ENCODE data around the gene BDKRB2. TPM values are rescaled to one million over a fixed set of nuclear protein-coding genes. Genes with fewer than 3 reads are reported as not detected.

BDKRB2 gene
- total RNA-seq, 1 donor from 2014 or later, result 0.70 TPM

GRCh38 chr14:96187216-96188031 is 17.2 kb upstream of the BDKRB2 start:
- no peaks in the 10 kb centered on the region for H3K36me3 Mint-ChIP-seq (ENCODE audit: low read depth, unreplicated experiment)
- H3K4me3 ChIP-seq (ENCODE audit: insufficient read depth, low read depth, low read length), result no peak overlapping the region
- no peaks in the 10 kb centered on the region for H3K4me1 ChIP-seq (ENCODE audit: insufficient read depth, low read length)
- peaks cover 4% of the 10 kb centered on the region for H3K27me3 ChIP-seq (ENCODE audit: insufficient read depth, low read length)
- H3K4me3 Mint-ChIP-seq (ENCODE audit: unreplicated experiment), result no peak overlapping the region
- H3K9me3 ChIP-seq (ENCODE audit: insufficient read depth, low read depth, low read length), result no peaks in the 10 kb centered on the region
- no peak overlapping the region for H3K4me2 ChIP-seq (ENCODE audit: low read length)
- peaks cover 10% of the 10 kb centered on the region for H3K4me1 Mint-ChIP-seq (ENCODE audit: low read depth, unreplicated experiment)
- no peaks in the 10 kb centered on the region for H3K36me3 ChIP-seq (ENCODE audit: insufficient read depth, low read length)
- DNase-seq (ENCODE audit: low read depth) (peak; percentile 82), FAIRE-seq (no peak)
- H3K27ac Mint-ChIP-seq (ENCODE audit: unreplicated experiment), result no peak overlapping the region
- no peak overlapping the region for H3K9ac ChIP-seq (ENCODE audit: low read length)
- H4K20me1 ChIP-seq (ENCODE audit: insufficient read depth, low read length), result no peaks in the 10 kb centered on the region
- H3K79me2 ChIP-seq (ENCODE audit: insufficient read depth, low read length), result no peaks in the 10 kb centered on the region
- no peak overlapping the region for H3K27ac ChIP-seq (ENCODE audit: low read depth, low read length)
- peaks cover 43% of the 10 kb centered on the region for H3K27me3 Mint-ChIP-seq (ENCODE audit: low read depth, unreplicated experiment)
- H2AFZ ChIP-seq (ENCODE audit: low read depth, low read length), result no peak overlapping the region
- H3K9me3 Mint-ChIP-seq (ENCODE audit: unreplicated experiment), result peaks cover 2% of the 10 kb centered on the region
- TF ChIP-seq EZH2 (IDR thresholded peaks at IDR 0.05; ENCODE audit: insufficient read depth, low read length), result no peak
- TF ChIP-seq, protein P1, sequence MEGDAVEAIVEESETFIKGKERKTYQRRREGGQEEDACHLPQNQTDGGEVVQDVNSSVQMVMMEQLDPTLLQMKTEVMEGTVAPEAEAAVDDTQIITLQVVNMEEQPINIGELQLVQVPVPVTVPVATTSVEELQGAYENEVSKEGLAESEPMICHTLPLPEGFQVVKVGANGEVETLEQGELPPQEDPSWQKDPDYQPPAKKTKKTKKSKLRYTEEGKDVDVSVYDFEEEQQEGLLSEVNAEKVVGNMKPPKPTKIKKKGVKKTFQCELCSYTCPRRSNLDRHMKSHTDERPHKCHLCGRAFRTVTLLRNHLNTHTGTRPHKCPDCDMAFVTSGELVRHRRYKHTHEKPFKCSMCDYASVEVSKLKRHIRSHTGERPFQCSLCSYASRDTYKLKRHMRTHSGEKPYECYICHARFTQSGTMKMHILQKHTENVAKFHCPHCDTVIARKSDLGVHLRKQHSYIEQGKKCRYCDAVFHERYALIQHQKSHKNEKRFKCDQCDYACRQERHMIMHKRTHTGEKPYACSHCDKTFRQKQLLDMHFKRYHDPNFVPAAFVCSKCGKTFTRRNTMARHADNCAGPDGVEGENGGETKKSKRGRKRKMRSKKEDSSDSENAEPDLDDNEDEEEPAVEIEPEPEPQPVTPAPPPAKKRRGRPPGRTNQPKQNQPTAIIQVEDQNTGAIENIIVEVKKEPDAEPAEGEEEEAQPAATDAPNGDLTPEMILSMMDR (IDR thresholded peaks at IDR 0.05; ENCODE audit: insufficient read depth, low read depth, low read length), result no peak

DNA sequence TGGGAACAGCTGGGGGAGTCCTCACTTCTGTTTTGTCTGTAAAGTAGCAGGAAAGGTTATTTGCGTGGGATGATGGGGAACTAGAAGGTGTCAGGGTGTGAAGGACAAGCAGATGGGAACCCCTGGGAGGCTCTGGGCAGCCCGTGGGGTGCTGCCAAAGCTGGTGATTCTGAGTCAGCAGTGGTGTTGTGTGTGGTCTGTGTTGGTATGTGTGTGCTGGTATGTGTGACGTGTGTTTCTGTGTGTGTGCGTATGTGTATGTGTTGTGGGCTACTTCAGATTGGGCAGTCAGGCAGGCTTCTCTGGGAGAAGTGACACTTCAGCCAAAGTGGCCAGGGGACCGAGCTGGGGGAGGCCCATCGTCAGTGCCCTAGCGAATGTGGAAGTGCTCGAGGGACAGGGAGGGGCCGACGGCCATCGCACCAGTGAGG is 15.3 kb upstream of the BDKRB2 start:
- H3K9ac ChIP-seq (ENCODE audit: low read length), result no peak overlapping the region
- Mint-ChIP-seq H3K9me3 (ENCODE audit: unreplicated experiment) (peaks cover 2% of the 10 kb centered on the region), H3K36me3 (ENCODE audit: low read depth, unreplicated experiment) (no peaks in the 10 kb centered on the region), H3K4me1 (ENCODE audit: low read depth, unreplicated experiment) (peaks cover 10% of the 10 kb centered on the region), H3K4me3 (ENCODE audit: unreplicated experiment) (no peak overlapping the region), H3K27ac (ENCODE audit: unreplicated experiment) (peak overlapping the region; percentile 30), H3K27me3 (ENCODE audit: low read depth, unreplicated experiment) (peaks cover 54% of the 10 kb centered on the region)
- no peak for TF ChIP-seq EZH2 (IDR thresholded peaks at IDR 0.05; ENCODE audit: insufficient read depth, low read length)
- TF ChIP-seq, protein P1 (IDR thresholded peaks at IDR 0.05; ENCODE audit: insufficient read depth, low read depth, low read length), result no peak
- H2AFZ ChIP-seq (ENCODE audit: low read depth, low read length), result no peak overlapping the region
- peaks cover 8% of the 10 kb centered on the region for H3K27me3 ChIP-seq (ENCODE audit: insufficient read depth, low read length)
- no peak overlapping the region for H3K4me2 ChIP-seq (ENCODE audit: low read length)
- H4K20me1 ChIP-seq (ENCODE audit: insufficient read depth, low read length), result no peaks in the 10 kb centered on the region
- H3K36me3 ChIP-seq (ENCODE audit: insufficient read depth, low read length), result no peaks in the 10 kb centered on the region
- DNase-seq (ENCODE audit: low read depth), result peak; percentile 68
- no peaks in the 10 kb centered on the region for H3K9me3 ChIP-seq (ENCODE audit: insufficient read depth, low read depth, low read length)
- no peaks in the 10 kb centered on the region for H3K4me1 ChIP-seq (ENCODE audit: insufficient read depth, low read length)
- no peak overlapping the region for H3K27ac ChIP-seq (ENCODE audit: low read depth, low read length)
- FAIRE-seq, result no peak
- H3K79me2 ChIP-seq (ENCODE audit: insufficient read depth, low read length), result no peaks in the 10 kb centered on the region
- H3K4me3 ChIP-seq (ENCODE audit: insufficient read depth, low read depth, low read length), result no peak overlapping the region

GRCh38 chr14:96191353-96191752 is 13.3 kb upstream of the BDKRB2 start:
- H2AFZ ChIP-seq (ENCODE audit: low read depth, low read length), result no peak overlapping the region
- Mint-ChIP-seq H3K9me3 (ENCODE audit: unreplicated experiment) (peaks cover 2% of the 10 kb centered on the region), H3K36me3 (ENCODE audit: low read depth, unreplicated experiment) (no peaks in the 10 kb centered on the region), H3K4me1 (ENCODE audit: low read depth, unreplicated experiment) (peaks cover 10% of the 10 kb centered on the region), H3K27me3 (ENCODE audit: low read depth, unreplicated experiment) (peaks cover 49% of the 10 kb centered on the region), H3K27ac (ENCODE audit: unreplicated experiment) (no peak overlapping the region), H3K4me3 (ENCODE audit: unreplicated experiment) (no peak overlapping the region)
- no peak overlapping the region for H3K27ac ChIP-seq (ENCODE audit: low read depth, low read length)
- H3K9ac ChIP-seq (ENCODE audit: low read length), result no peak overlapping the region
- H3K27me3 ChIP-seq (ENCODE audit: insufficient read depth, low read length), result peaks cover 4% of the 10 kb centered on the region
- TF ChIP-seq, protein P1 (IDR thresholded peaks at IDR 0.05; ENCODE audit: insufficient read depth, low read depth, low read length), result no peak
- H4K20me1 ChIP-seq (ENCODE audit: insufficient read depth, low read length), result no peaks in the 10 kb centered on the region
- no peaks in the 10 kb centered on the region for H3K4me1 ChIP-seq (ENCODE audit: insufficient read depth, low read length)
- H3K79me2 ChIP-seq (ENCODE audit: insufficient read depth, low read length), result no peaks in the 10 kb centered on the region
- no peaks in the 10 kb centered on the region for H3K36me3 ChIP-seq (ENCODE audit: insufficient read depth, low read length)
- FAIRE-seq (no peak), DNase-seq (ENCODE audit: low read depth) (no peak)
- no peaks in the 10 kb centered on the region for H3K9me3 ChIP-seq (ENCODE audit: insufficient read depth, low read depth, low read length)
- H3K4me3 ChIP-seq (ENCODE audit: insufficient read depth, low read depth, low read length), result no peak overlapping the region
- no peak overlapping the region for H3K4me2 ChIP-seq (ENCODE audit: low read length)

Measured in astrocyte (in vitro differentiated cells and primary cell).